Nephron progenitor cell (in vitro differentiated cells): ENCODE results near the gene CYB5R3.
A peak's percentile ranks its signal among the peaks of the same experiment; 100 is the strongest.

Source experiments
- DNase-seq: peaks from one replicate; pipeline ENCODE4 v3.0.0; 2021
- H3K27ac Mint-ChIP-seq: 2 replicates; pipeline ENCODE4 v1.8.0; 2021; ENCODE audit warnings: mild to moderate bottlenecking, moderate library complexity, mixed read lengths
- H3K27me3 Mint-ChIP-seq: 2 replicates; pipeline ENCODE4 v1.8.0; 2021; ENCODE audit warnings: mild to moderate bottlenecking, low read depth, mixed read lengths; ENCODE audit not compliant: poor library complexity
- H3K36me3 Mint-ChIP-seq: 2 replicates; pipeline ENCODE4 v1.8.0; 2021; ENCODE audit warnings: low read depth, mixed read lengths
- H3K4me1 Mint-ChIP-seq: 2 replicates; pipeline ENCODE4 v1.8.0; 2021; ENCODE audit warnings: mixed read lengths
- H3K4me3 Mint-ChIP-seq: 2 replicates; pipeline ENCODE4 v1.8.0; 2021; ENCODE audit warnings: mild to moderate bottlenecking, moderate library complexity, mixed read lengths
- H3K9me3 Mint-ChIP-seq: 2 replicates; pipeline ENCODE4 v1.8.0; 2021; ENCODE audit warnings: mild to moderate bottlenecking, moderate library complexity, mixed read lengths
- CTCF ChIP-seq: fragments of 200-600 bp; sonication (generic); IDR thresholded peaks from 2 replicates; pipeline ENCODE4 v1.5.0; 2021; ENCODE audit warnings: antibody characterized with exemption

Gene CYB5R3

GRCh38 chr22:42595434-42595833 is 53.8 kb downstream of the CYB5R3 start:
- H3K27ac Mint-ChIP-seq = no peak overlapping the region
- no peaks in the 10 kb centered on the region for H3K4me1 Mint-ChIP-seq
- no peak overlapping the region for H3K4me3 Mint-ChIP-seq
- no peak for DNase-seq
- peaks cover 74% of the 10 kb centered on the region for H3K36me3 Mint-ChIP-seq
- no peaks in the 10 kb centered on the region for H3K27me3 Mint-ChIP-seq
- no peak for TF ChIP-seq CTCF
- no peaks in the 10 kb centered on the region for H3K9me3 Mint-ChIP-seq

GRCh38 chr22:42591987-42592386 is 57.2 kb downstream of the CYB5R3 start:
- Mint-ChIP-seq H3K4me3 (no peak overlapping the region), H3K9me3 (no peaks in the 10 kb centered on the region), H3K36me3 (peaks cover 78% of the 10 kb centered on the region)

GRCh38 chr22:42587588-42588175 is 61.5 kb downstream of the CYB5R3 start:
- TF ChIP-seq CTCF = no peak
- Mint-ChIP-seq H3K36me3 (peaks cover 87% of the 10 kb centered on the region), H3K27me3 (peaks cover 8% of the 10 kb centered on the region), H3K9me3 (no peaks in the 10 kb centered on the region), H3K27ac (no peak overlapping the region), H3K4me3 (no peak overlapping the region), H3K4me1 (no peaks in the 10 kb centered on the region)
- DNase-seq = no peak

More at GRCh38 chr22:42591987-42592386, 57.2 kb downstream of the CYB5R3 start:
- TF ChIP-seq CTCF = no peak
- Mint-ChIP-seq H3K27me3 (peaks cover 2% of the 10 kb centered on the region), H3K27ac (no peak overlapping the region), H3K4me1 (no peaks in the 10 kb centered on the region)
- no peak for DNase-seq

GRCh38 chr22:42586381-42586780 is 62.8 kb downstream of the CYB5R3 start:
- peaks cover 8% of the 10 kb centered on the region for H3K4me1 Mint-ChIP-seq
- H3K36me3 Mint-ChIP-seq = peaks cover 74% of the 10 kb centered on the region
- H3K4me3 Mint-ChIP-seq = no peak overlapping the region
- peaks cover 8% of the 10 kb centered on the region for H3K27me3 Mint-ChIP-seq
- H3K9me3 Mint-ChIP-seq = no peaks in the 10 kb centered on the region
- no peak overlapping the region for H3K27ac Mint-ChIP-seq
- DNase-seq = no peak
- no peak for TF ChIP-seq CTCF

GRCh38 chr22:42585096-42585495 is 64.1 kb downstream of the CYB5R3 start:
- Mint-ChIP-seq H3K27me3 (peaks cover 8% of the 10 kb centered on the region), H3K27ac (peak overlapping the region; percentile 54), H3K36me3 (peaks cover 61% of the 10 kb centered on the region), H3K4me3 (no peak overlapping the region), H3K4me1 (peaks cover 14% of the 10 kb centered on the region), H3K9me3 (no peaks in the 10 kb centered on the region)
- DNase-seq = no peak
- TF ChIP-seq CTCF = no peak

- Mint-ChIP-seq H3K36me3 (peaks cover 54% of the 10 kb centered on the region), H3K4me1 (peaks cover 14% of the 10 kb centered on the region), H3K9me3 (no peaks in the 10 kb centered on the region), H3K27me3 (peaks cover 8% of the 10 kb centered on the region), H3K27ac (peak overlapping the region; percentile 54), H3K4me3 (no peak overlapping the region)
- DNase-seq = no peak
- TF ChIP-seq CTCF = no peak
Observed at GRCh38 chr22:42584364-42584940, 64.7 kb downstream of the CYB5R3 start.
